Epithelial cell of esophagus (primary cell): ENCODE measurements around the gene KCNJ5.

ENCODE experiments used
- DNase-seq: peaks from one replicate; pipeline ENCODE4 v3.0.0; 2010; ENCODE audit warnings: low read depth
- H3K4me3 ChIP-seq: 2 replicates; pipeline ENCODE4 v1.5.1; 2011; ENCODE audit warnings: mild to moderate bottlenecking, low read length, control low read depth
- TF ChIP-seq, protein P1 (sequence below): IDR thresholded peaks from 2 replicates; pipeline ENCODE4 v1.5.1; 2011; ENCODE audit warnings: low read depth, mild to moderate bottlenecking, low read length, control low read depth, inconsistent platforms; ENCODE audit not compliant: insufficient read depth; ENCODE audit errors: missing control alignments

The KCNJ5 gene

DNA sequence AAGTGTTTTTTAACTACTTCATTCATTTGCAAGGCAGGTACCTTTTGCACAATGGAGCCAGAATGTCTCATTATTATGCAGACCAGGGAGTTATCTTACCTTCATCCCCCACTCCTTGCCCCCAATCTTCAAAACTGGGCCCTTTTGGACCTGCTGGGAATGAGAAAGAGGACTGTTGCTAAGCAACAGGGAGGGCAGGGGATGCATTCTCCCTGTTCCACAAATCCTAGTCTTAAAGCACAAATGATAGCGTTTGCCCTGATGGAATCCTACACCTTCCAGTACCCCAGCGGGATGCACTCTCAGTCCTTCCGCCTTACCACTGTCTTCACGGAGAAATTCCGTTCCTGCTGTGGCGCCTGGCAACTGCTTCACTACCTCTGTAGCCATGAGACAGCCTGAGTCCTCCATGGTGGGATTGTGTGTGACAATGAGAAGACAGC lies 20.0 kb upstream of the KCNJ5 start:
- DNase-seq: no peak
- TF ChIP-seq, protein P1, sequence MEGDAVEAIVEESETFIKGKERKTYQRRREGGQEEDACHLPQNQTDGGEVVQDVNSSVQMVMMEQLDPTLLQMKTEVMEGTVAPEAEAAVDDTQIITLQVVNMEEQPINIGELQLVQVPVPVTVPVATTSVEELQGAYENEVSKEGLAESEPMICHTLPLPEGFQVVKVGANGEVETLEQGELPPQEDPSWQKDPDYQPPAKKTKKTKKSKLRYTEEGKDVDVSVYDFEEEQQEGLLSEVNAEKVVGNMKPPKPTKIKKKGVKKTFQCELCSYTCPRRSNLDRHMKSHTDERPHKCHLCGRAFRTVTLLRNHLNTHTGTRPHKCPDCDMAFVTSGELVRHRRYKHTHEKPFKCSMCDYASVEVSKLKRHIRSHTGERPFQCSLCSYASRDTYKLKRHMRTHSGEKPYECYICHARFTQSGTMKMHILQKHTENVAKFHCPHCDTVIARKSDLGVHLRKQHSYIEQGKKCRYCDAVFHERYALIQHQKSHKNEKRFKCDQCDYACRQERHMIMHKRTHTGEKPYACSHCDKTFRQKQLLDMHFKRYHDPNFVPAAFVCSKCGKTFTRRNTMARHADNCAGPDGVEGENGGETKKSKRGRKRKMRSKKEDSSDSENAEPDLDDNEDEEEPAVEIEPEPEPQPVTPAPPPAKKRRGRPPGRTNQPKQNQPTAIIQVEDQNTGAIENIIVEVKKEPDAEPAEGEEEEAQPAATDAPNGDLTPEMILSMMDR: no peak
- no peak overlapping the region for H3K4me3 ChIP-seq

DNA sequence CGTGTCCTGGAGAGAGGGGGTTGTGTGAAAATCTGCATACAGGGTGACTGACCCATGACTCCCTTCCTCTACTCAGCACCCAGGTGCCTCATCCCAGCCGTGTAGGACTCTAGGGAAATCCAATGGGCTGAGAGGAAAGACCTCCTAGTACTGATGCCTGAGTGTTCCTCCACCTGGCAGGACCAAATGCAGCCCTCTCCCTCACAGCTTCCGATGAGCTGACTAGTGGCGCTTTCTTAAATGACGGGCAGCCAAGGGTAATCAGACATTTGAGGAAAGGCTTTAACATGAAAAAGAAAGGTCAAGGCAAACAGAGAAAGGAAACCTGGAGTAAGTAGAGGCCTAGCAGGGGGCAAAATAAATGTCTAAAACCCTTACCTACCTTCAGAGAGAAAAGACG lies 19.1 kb upstream of the KCNJ5 start:
- DNase-seq: no peak
- TF ChIP-seq, protein P1: no peak
- no peak overlapping the region for H3K4me3 ChIP-seq

DNA sequence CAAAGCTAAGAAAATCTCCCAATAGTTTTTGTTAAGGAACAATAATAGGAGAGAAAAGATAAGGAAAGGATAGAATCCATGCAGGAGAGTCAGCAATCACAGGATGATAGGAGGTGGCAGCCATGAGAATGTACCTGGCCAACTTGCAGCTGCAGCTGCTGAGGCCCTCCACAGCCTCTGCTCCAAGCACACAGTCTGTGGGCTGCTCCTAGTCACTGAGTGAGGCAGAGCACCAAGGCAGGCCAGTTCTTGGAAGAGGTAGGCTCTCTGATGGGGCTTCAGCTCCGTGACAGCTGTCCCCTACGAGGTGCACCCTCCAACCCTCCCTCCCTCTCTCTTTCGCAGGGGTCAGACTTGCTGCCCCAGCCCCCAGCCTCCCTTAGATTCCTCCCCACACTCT lies 18.6 kb upstream of the KCNJ5 start:
- no peak overlapping the region for H3K4me3 ChIP-seq
- no peak for DNase-seq
- TF ChIP-seq, protein P1: no peak

DNA sequence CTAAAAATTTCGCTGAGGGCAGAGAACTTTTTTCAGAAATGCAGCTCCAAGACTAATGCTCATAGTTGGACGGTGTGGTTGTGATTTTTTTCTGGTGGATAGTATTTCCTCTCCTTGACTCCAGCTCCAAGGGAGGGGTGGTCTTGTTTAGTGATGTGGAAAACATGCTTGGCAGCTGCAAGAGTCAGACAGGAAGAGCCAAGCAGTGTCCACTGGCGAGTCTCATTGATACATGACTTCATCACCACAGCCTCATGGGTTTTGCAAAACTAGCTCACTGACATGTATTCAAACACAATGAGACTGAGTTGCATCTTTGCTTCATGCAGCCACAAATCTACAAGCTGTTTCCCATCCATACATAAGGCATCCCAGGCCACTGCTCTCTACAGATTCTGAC lies 16.7 kb upstream of the KCNJ5 start:
- TF ChIP-seq, protein P1: no peak
- no peak for DNase-seq
- H3K4me3 ChIP-seq: no peak overlapping the region

DNA sequence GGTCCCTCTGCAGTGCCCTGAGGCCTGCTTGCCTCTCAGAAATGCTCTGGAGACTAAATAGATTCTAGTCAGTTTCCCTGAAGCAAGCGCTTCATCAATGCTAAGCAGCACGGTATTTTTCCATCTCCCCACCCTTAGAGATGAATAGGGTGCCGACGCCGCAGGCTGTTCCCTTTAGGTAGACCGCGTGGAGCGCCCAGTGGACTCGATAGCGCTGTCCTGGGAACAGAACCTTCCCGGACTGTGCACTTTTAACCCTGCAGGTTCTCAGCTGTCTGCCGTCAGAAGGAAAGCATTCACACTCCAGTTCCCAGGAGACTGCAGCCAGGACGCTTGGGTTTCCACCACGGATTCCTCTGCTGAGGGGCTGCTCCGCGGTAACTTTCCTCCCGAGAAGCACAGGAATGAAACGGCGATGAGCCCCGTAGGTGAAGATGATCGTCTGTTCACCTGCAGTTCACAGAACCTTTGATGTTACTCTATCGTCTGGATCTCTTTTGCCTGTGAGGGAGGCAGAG lies 15.0 kb upstream of the KCNJ5 start:
- TF ChIP-seq, protein P1: no peak
- H3K4me3 ChIP-seq: no peak overlapping the region
- DNase-seq: no peak

DNA sequence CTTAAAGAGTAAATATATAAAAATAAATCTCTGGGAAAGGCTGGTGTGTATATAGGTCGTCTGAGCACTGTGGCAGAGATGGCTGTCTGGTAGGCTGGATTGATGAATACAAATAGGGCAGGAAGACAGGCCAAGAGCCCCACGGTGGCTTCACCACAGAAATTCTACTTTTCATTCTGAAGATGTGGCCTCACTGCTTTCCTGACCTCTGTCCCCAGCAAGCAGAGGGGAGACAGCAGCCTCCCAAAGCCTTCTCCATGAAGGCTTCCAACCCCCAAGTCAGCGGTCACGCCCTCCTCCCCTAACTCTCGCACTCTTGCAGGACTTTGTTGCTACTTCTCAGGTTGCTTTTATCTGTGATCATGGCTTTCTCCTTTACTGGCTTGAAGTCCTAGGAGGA lies 13.4 kb upstream of the KCNJ5 start:
- no peak overlapping the region for H3K4me3 ChIP-seq
- DNase-seq: no peak
- TF ChIP-seq, protein P1: no peak

DNA sequence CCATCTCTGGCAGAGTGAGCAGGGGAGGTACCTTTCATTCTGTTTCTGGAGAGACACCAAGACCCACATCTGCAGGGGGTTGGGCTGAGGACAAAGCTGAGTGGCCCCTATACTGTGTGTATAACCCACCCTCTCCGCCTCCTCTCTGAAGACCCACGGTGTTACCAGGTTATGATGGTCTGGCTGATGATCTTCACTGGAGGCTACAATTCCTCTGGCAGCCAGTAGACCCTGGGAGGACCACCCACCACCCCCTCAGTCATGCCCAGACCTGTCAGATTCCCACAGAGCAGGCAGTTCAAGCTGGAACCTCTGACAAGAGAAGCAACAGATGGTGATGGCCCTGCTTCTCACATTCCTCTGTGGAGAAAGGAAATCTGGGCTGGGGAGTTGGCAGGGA lies 12.7 kb upstream of the KCNJ5 start:
- DNase-seq: no peak
- no peak overlapping the region for H3K4me3 ChIP-seq
- TF ChIP-seq, protein P1: no peak
